Measurements from ENCODE around the gene CAST.

- TF ChIP-seq POLR2A (IDR thresholded peaks at IDR 0.05): no peak
- no peak for TF ChIP-seq EP300 (IDR thresholded peaks at IDR 0.05)
These were observed 132.6 kb downstream of the CAST start for GRCh38 chr5:96794757-96795156.
